ENCODE measurements around the gene ANGPTL8. TPM values are rescaled to one million over a fixed set of nuclear protein-coding genes. Genes with fewer than 3 reads are reported as not detected.

The ANGPTL8 gene
- total and polyA plus RNA-seq, 2 of the 13 experiments (the other 11 are each of a cell fraction or from before 2014, with no cell fraction given): 27.3 to 243 TPM

- TF ChIP-seq BCL3 (CRISPR knock-in tag; IDR thresholded peaks at IDR 0.05) (peak; percentile 99), MTERF4 (CRISPR knock-in tag; IDR thresholded peaks at IDR 0.05) (peak; percentile 71; the same call in 1 of the 2 replicates), NR2F1 (CRISPR knock-in tag; IDR thresholded peaks at IDR 0.05) (peak; percentile 62 to 77), BATF2 (CRISPR knock-in tag; IDR thresholded peaks at IDR 0.05) (no peak), CBX1 (IDR thresholded peaks at IDR 0.05; ENCODE audit: low read depth) (peak; percentile 82), ZFP36 (IDR thresholded peaks at IDR 0.05; ENCODE audit: borderline replicate concordance, low read depth, low read length, partially characterized antibody) (no peak), ZNF234 (CRISPR knock-in tag; conservative IDR thresholded peaks at IDR 0.05) (no peak), ZNF597 (CRISPR knock-in tag; IDR thresholded peaks at IDR 0.05) (no peak), NKX3-1 (CRISPR knock-in tag; IDR thresholded peaks at IDR 0.05) (peak; percentile 60; the same call in 1 of the 2 replicates), ETS1 (CRISPR knock-in tag; IDR thresholded peaks at IDR 0.05) (0 out of 2 replicates have a peak, but pooled peaks have one; percentile 51), ZNF510 (CRISPR knock-in tag; IDR thresholded peaks at IDR 0.05; ENCODE audit: low read depth) (peak; percentile 87), ZKSCAN5 (CRISPR knock-in tag; IDR thresholded peaks at IDR 0.05) (no peak; the same call in 1 of the 2 replicates), ZSCAN20 (CRISPR knock-in tag; IDR thresholded peaks at IDR 0.05; ENCODE audit: borderline replicate concordance) (no peak), ZNF569 (CRISPR knock-in tag; IDR thresholded peaks at IDR 0.05; ENCODE audit: borderline replicate concordance) (no peak), ZXDC (CRISPR knock-in tag; IDR thresholded peaks at IDR 0.05) (peak; percentile 64; the same call in 1 of the 2 replicates), ZBTB26 (CRISPR knock-in tag; IDR thresholded peaks at IDR 0.05; ENCODE audit: borderline replicate concordance) (peak; percentile 72; the same call in 1 of the 2 replicates), IKZF4 (CRISPR knock-in tag; IDR thresholded peaks at IDR 0.05; ENCODE audit: borderline replicate concordance, low read depth, not compliant biosample characterization) (peak; percentile 92), FOXA3 (CRISPR knock-in tag; IDR thresholded peaks at IDR 0.05) (peak; percentile 99), KDM5A (IDR thresholded peaks at IDR 0.05; ENCODE audit: borderline replicate concordance, low read length) (no peak), ZBTB7A (CRISPR knock-in tag; IDR thresholded peaks at IDR 0.05) (peak; percentile 90; the same call in 1 of the 2 replicates)
Measured at GRCh38 chr19:11265785-11266236, 26.4 kb downstream of the ANGPTL8 start (continued).

All from HepG2 (cell line).